ENCODE data around the gene ST6GAL1. TPM values are rescaled to one million over a fixed set of nuclear protein-coding genes. Genes with fewer than 3 reads are reported as not detected.

The ST6GAL1 gene
- total and polyA plus RNA-seq, 10 of the 15 experiments (the other 5 are each of a cell fraction or from before 2014, with no cell fraction given) = 74.2 to 248 (median 149) TPM

- TF ChIP-seq, protein P1, sequence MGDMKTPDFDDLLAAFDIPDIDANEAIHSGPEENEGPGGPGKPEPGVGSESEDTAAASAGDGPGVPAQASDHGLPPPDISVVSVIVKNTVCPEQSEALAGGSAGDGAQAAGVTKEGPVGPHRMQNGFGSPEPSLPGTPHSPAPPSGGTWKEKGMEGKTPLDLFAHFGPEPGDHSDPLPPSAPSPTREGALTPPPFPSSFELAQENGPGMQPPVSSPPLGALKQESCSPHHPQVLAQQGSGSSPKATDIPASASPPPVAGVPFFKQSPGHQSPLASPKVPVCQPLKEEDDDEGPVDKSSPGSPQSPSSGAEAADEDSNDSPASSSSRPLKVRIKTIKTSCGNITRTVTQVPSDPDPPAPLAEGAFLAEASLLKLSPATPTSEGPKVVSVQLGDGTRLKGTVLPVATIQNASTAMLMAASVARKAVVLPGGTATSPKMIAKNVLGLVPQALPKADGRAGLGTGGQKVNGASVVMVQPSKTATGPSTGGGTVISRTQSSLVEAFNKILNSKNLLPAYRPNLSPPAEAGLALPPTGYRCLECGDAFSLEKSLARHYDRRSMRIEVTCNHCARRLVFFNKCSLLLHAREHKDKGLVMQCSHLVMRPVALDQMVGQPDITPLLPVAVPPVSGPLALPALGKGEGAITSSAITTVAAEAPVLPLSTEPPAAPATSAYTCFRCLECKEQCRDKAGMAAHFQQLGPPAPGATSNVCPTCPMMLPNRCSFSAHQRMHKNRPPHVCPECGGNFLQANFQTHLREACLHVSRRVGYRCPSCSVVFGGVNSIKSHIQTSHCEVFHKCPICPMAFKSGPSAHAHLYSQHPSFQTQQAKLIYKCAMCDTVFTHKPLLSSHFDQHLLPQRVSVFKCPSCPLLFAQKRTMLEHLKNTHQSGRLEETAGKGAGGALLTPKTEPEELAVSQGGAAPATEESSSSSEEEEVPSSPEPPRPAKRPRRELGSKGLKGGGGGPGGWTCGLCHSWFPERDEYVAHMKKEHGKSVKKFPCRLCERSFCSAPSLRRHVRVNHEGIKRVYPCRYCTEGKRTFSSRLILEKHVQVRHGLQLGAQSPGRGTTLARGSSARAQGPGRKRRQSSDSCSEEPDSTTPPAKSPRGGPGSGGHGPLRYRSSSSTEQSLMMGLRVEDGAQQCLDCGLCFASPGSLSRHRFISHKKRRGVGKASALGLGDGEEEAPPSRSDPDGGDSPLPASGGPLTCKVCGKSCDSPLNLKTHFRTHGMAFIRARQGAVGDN (IDR thresholded peaks at IDR 0.05) = no peak
- no peak for TF ChIP-seq BRCA1 (IDR thresholded peaks at IDR 0.05; ENCODE audit: low read depth, low read length)
- TF ChIP-seq BCL11A (IDR thresholded peaks at IDR 0.05; ENCODE audit: low read depth, low read length) = no peak
- no peak for TF ChIP-seq NFYB (IDR thresholded peaks at IDR 0.05; ENCODE audit: insufficient read depth, low read depth, low read length)
- TF ChIP-seq HDGF (IDR thresholded peaks at IDR 0.05) = peak; percentile 96
- peak; percentile 64; the same call in 1 of the 2 replicates for TF ChIP-seq FOXM1 (IDR thresholded peaks at IDR 0.05; ENCODE audit: low read depth, low read length)
- TF ChIP-seq KAT2A (conservative IDR thresholded peaks at IDR 0.05; ENCODE audit: control insufficient read depth, low read depth, low read length) = no peak
- TF ChIP-seq ZNF384 (IDR thresholded peaks at IDR 0.05; ENCODE audit: borderline replicate concordance, low read depth, low read length) = 0 out of 2 replicates have a peak, but pooled peaks have one; percentile 25
- no peak for TF ChIP-seq IRF3 (IDR thresholded peaks at IDR 0.05)
- TF ChIP-seq HCFC1 (IDR thresholded peaks at IDR 0.05; ENCODE audit: low read length) = no peak
- peak; percentile 26 for TF ChIP-seq RELA (IDR thresholded peaks at IDR 0.05; ENCODE audit: borderline replicate concordance, partially characterized antibody)
- TF ChIP-seq YBX1 (IDR thresholded peaks at IDR 0.05) = no peak
- no peak for TF ChIP-seq CUX1 (IDR thresholded peaks at IDR 0.05; ENCODE audit: insufficient replicate concordance, low read depth, low read length)
- TF ChIP-seq, protein P2, sequence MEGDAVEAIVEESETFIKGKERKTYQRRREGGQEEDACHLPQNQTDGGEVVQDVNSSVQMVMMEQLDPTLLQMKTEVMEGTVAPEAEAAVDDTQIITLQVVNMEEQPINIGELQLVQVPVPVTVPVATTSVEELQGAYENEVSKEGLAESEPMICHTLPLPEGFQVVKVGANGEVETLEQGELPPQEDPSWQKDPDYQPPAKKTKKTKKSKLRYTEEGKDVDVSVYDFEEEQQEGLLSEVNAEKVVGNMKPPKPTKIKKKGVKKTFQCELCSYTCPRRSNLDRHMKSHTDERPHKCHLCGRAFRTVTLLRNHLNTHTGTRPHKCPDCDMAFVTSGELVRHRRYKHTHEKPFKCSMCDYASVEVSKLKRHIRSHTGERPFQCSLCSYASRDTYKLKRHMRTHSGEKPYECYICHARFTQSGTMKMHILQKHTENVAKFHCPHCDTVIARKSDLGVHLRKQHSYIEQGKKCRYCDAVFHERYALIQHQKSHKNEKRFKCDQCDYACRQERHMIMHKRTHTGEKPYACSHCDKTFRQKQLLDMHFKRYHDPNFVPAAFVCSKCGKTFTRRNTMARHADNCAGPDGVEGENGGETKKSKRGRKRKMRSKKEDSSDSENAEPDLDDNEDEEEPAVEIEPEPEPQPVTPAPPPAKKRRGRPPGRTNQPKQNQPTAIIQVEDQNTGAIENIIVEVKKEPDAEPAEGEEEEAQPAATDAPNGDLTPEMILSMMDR (IDR thresholded peaks at IDR 0.05 in 2 of 3, conservative IDR thresholded peaks at IDR 0.05 in 1 of 3; ENCODE audit: control insufficient read depth in 2 of 3, extremely low read depth in 1 of 3, insufficient read depth in 1 of 3, low read depth in 3 of 3, low read length in 3 of 3) = no peak
Observed at GRCh38 chr3:187027531-187028278, 97.4 kb downstream of the ST6GAL1 start (continued).

Measured in GM12878 (cell line).